ENCODE data around the gene WDR45. TPM values are rescaled to one million over a fixed set of nuclear protein-coding genes. Genes with fewer than 3 reads are reported as not detected.

The WDR45 gene
- total and polyA plus RNA-seq, 10 of the 15 experiments (the other 5 are each of a cell fraction or from before 2014, with no cell fraction given): 5.9 to 30.9 (median 20.6) TPM

DNA sequence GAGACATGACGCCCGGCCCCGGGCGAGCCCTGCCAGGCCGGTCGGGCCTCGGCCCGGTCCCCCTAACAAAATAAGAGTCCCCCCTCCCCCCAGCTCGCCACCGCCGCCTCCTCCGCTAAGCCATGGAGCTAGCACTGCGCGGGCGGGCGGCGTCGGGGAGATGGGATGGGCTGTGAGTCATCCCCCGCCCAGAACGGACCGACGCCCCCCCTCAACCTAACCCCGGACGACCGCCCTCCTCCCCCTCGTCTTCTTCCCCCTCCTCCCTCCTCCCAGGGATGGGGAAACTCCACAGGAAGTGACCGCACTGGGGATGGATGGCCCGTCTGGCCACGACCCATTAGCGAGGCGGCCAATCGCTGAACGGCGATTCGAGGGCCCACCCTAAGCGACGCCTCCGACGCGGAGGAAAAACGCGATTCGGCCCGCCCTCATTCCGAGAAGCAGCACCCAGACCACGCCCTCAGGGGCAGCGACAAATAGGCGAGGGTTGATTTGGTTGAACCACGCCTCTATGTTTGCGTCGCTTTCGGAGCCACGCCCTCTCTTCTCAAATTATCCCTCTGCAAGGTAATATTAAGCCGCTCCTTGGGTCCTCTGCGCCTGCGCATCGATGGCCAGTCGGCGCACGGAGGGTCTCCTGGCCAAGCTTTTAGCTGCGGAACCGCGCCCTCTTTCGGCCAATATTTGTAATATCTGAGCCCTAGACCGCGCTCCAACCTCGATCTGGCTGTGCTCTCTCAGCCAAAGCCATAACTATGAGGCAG lies 36.3 kb downstream of the WDR45 start, which contains the start of gene TFE3 (continued):
- no peak for TF ChIP-seq SPI1 (IDR thresholded peaks at IDR 0.05; ENCODE audit: borderline replicate concordance, insufficient read depth, low read depth, low read length)
- TF ChIP-seq NBN (IDR thresholded peaks at IDR 0.05): no peak
- no peak for TF ChIP-seq SUZ12 (IDR thresholded peaks at IDR 0.05; ENCODE audit: unreplicated experiment)
- TF ChIP-seq TCF12 (IDR thresholded peaks at IDR 0.05; ENCODE audit: low read depth, low read length): no peak
- no peak for TF ChIP-seq ELK1 (IDR thresholded peaks at IDR 0.05; ENCODE audit: low read depth, low read length)
- no peak for TF ChIP-seq NR2C1 (IDR thresholded peaks at IDR 0.05)
- TF ChIP-seq BHLHE40 (IDR thresholded peaks at IDR 0.05; ENCODE audit: borderline replicate concordance in 1 of 2, low read depth in 2 of 2, low read length in 1 of 2): peak in 1 of 2 experiments; percentile 8; a peak in 1 of 4 replicates
- TF ChIP-seq CBX5 (IDR thresholded peaks at IDR 0.05; ENCODE audit: low read depth): 0 out of 2 replicates have a peak, but pooled peaks have one; percentile 60
- TF ChIP-seq E2F8 (IDR thresholded peaks at IDR 0.05; ENCODE audit: low read depth, partially characterized antibody): no peak
- no peak for TF ChIP-seq SIN3A (IDR thresholded peaks at IDR 0.05; ENCODE audit: low read depth, low read length)
- no peak for TF ChIP-seq YBX1 (IDR thresholded peaks at IDR 0.05)
- 0 out of 4 replicates have a peak, but pooled peaks of 1 of the 2 experiments have one; percentile 22 for TF ChIP-seq IKZF2 (IDR thresholded peaks at IDR 0.05)
- no peak for TF ChIP-seq MYC (IDR thresholded peaks at IDR 0.05; ENCODE audit: insufficient read depth, insufficient read length, insufficient replicate concordance, low read length, severe bottlenecking)
- TF ChIP-seq ZBTB33 (IDR thresholded peaks at IDR 0.05): no peak
- no peak for TF ChIP-seq MAX (IDR thresholded peaks at IDR 0.05; ENCODE audit: low read depth, low read length)
- peak; percentile 33; the same call in 1 of the 2 replicates for TF ChIP-seq GABPA (IDR thresholded peaks at IDR 0.05; ENCODE audit: low read depth)
- TF ChIP-seq CBX3 (IDR thresholded peaks at IDR 0.05; ENCODE audit: borderline replicate concordance, low read depth): no peak
- TF ChIP-seq NFXL1 (IDR thresholded peaks at IDR 0.05; ENCODE audit: borderline replicate concordance): no peak
- TF ChIP-seq USF1 (IDR thresholded peaks at IDR 0.05; ENCODE audit: borderline replicate concordance, extremely low read length, insufficient read depth, low read depth, low read length): no peak

Measured in GM12878 (cell line).